GM12878 (cell line): ENCODE measurements around the gene SET.

Source experiments
- BCL11A ChIP-seq: IDR thresholded peaks from 2 replicates; pipeline ENCODE4 v1.6.1; 2011; ENCODE audit warnings: low read depth, low read length
- ESRRA ChIP-seq: IDR thresholded peaks from 2 replicates; pipeline ENCODE4 v1.6.1; 2012; ENCODE audit warnings: mild to moderate bottlenecking, low read length, improper control_type of control experiment
- MTA2 ChIP-seq: fragments of 450-650 bp; IDR thresholded peaks from 2 replicates; pipeline ENCODE4 v1.6.1; 2016; ENCODE audit warnings: low read depth, mild to moderate bottlenecking, moderate library complexity
- RAD21 ChIP-seq: IDR thresholded peaks from 2 replicates; pipeline ENCODE4 v1.6.1; 2011; ENCODE audit warnings: mild to moderate bottlenecking, low read depth, low read length, moderate library complexity; ENCODE audit not compliant: insufficient read depth
- TAF1 ChIP-seq: IDR thresholded peaks from 2 replicates; pipeline ENCODE4 v1.6.1; 2011; ENCODE audit warnings: mild to moderate bottlenecking, low read depth, low read length, borderline replicate concordance
- TF ChIP-seq, protein P1 (sequence below), 3 experiments: IDR thresholded peaks in 2 of 3; conservative IDR thresholded peaks in 1 of 3; 2 replicates each; pipeline ENCODE4 v1.5.1; 2011; ENCODE audit warnings: low read depth in 3 of 3, low read length in 3 of 3, mild to moderate bottlenecking in 3 of 3, control low read depth in 2 of 3, moderate library complexity in 2 of 3, inconsistent platforms in 1 of 3, mixed read lengths in 1 of 3; ENCODE audit not compliant: control insufficient read depth in 2 of 3, insufficient read depth in 1 of 3; ENCODE audit errors: extremely low read depth in 1 of 3
- TF ChIP-seq, protein P2 (sequence below): IDR thresholded peaks from 2 replicates; pipeline ENCODE4 v1.6.1; 2012; ENCODE audit warnings: low read length, inconsistent platforms

DNA sequence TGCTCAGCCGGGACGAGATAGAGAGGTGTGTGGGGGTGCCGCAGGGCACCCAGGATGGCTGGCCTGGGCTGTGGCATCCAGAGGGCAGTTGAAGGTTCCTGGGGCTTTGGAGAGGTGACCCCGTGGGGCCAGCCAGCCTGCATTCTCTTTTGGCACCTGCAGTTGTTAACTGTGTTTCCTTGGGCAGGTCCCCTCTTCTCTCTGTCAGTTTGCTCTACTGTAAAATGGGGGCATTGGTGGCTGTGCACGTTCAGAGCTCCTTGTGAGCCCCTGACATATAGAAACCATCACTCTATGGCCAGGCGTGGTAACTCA lies 26.4 kb downstream of the SET start:
- TF ChIP-seq, protein P1, sequence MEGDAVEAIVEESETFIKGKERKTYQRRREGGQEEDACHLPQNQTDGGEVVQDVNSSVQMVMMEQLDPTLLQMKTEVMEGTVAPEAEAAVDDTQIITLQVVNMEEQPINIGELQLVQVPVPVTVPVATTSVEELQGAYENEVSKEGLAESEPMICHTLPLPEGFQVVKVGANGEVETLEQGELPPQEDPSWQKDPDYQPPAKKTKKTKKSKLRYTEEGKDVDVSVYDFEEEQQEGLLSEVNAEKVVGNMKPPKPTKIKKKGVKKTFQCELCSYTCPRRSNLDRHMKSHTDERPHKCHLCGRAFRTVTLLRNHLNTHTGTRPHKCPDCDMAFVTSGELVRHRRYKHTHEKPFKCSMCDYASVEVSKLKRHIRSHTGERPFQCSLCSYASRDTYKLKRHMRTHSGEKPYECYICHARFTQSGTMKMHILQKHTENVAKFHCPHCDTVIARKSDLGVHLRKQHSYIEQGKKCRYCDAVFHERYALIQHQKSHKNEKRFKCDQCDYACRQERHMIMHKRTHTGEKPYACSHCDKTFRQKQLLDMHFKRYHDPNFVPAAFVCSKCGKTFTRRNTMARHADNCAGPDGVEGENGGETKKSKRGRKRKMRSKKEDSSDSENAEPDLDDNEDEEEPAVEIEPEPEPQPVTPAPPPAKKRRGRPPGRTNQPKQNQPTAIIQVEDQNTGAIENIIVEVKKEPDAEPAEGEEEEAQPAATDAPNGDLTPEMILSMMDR (IDR thresholded peaks at IDR 0.05 in 2 of 3, conservative IDR thresholded peaks at IDR 0.05 in 1 of 3; ENCODE audit: control insufficient read depth in 2 of 3, extremely low read depth in 1 of 3, insufficient read depth in 1 of 3, low read depth in 3 of 3, low read length in 3 of 3) = no peak
- TF ChIP-seq BCL11A = no peak
- TF ChIP-seq, protein P2, sequence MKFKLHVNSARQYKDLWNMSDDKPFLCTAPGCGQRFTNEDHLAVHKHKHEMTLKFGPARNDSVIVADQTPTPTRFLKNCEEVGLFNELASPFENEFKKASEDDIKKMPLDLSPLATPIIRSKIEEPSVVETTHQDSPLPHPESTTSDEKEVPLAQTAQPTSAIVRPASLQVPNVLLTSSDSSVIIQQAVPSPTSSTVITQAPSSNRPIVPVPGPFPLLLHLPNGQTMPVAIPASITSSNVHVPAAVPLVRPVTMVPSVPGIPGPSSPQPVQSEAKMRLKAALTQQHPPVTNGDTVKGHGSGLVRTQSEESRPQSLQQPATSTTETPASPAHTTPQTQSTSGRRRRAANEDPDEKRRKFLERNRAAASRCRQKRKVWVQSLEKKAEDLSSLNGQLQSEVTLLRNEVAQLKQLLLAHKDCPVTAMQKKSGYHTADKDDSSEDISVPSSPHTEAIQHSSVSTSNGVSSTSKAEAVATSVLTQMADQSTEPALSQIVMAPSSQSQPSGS = no peak
- TF ChIP-seq MTA2 = no peak
- no peak for TF ChIP-seq ESRRA
- no peak for TF ChIP-seq TAF1
- TF ChIP-seq RAD21 = no peak
